ENCODE measurements around the gene CHD8.
A peak's percentile ranks its signal among the peaks of the same experiment; 100 is the strongest.
"Not testable (repeated sequence)": the region's sequence is repeated elsewhere in the genome, so short reads cannot be mapped to it uniquely, and the experiment has no call there.

Gene CHD8

GRCh38 chr14:21436567-21437062, 19.3 kb downstream of the CHD8 start:
- no peak for DNase-seq

GRCh38 chr14:21431126-21431525, 24.8 kb downstream of the CHD8 start:
- no peak for DNase-seq

GRCh38 chr14:21428930-21429329, 27.0 kb downstream of the CHD8 start:
- DNase-seq = no peak

- DNase-seq = peak in 3 of 4 experiments; percentile 3 to 53 (median 43)
Measured at GRCh38 chr14:21426692-21427091, 29.2 kb downstream of the CHD8 start.

- no peak for DNase-seq
Measured at GRCh38 chr14:21419528-21419927, 36.4 kb downstream of the CHD8 start.

- no peak for DNase-seq
Measured at GRCh38 chr14:21415329-21415728, 40.6 kb downstream of the CHD8 start.

GRCh38 chr14:21414137-21414631, 41.7 kb downstream of the CHD8 start:
- no peak for DNase-seq

GRCh38 chr14:21408147-21408546, 47.8 kb downstream of the CHD8 start:
- no peak for DNase-seq

GRCh38 chr14:21406213-21406612, 49.7 kb downstream of the CHD8 start:
- no peak for DNase-seq

- no peak for DNase-seq
Measured at GRCh38 chr14:21405097-21405496, 50.8 kb downstream of the CHD8 start.

- DNase-seq = no peak
Measured at GRCh38 chr14:21399311-21399870, 56.5 kb downstream of the CHD8 start.

GRCh38 chr14:21398901-21399300, 57.0 kb downstream of the CHD8 start:
- DNase-seq = no peak

GRCh38 chr14:21395450-21395849, 60.5 kb downstream of the CHD8 start:
- no peak for DNase-seq

GRCh38 chr14:21385188-21385904, 70.6 kb downstream of the CHD8 start:
- DNase-seq = peak; percentile 49 to 74 (median 66)

GRCh38 chr14:21384494-21384851, 71.5 kb downstream of the CHD8 start:
- peak in 2 of 4 experiments; percentile 82 to 87 for DNase-seq

- DNase-seq = peak; percentile 97 to 99 (median 98)
Measured at GRCh38 chr14:21383848-21384493, 72.0 kb downstream of the CHD8 start, which contains the start of gene SUPT16H. SUPT16H (minus strand) TSS chr14:21384019; CDS start chr14:21383927, 92 bp downstream.

GRCh38 chr14:21382886-21383847, 72.8 kb downstream of the CHD8 start:
- peak; percentile 53 to 70 (median 64) for DNase-seq

GRCh38 chr14:21382095-21382494, 73.8 kb downstream of the CHD8 start:
- DNase-seq = no peak

- no peak for DNase-seq
Measured at GRCh38 chr14:21379338-21379737, 76.6 kb downstream of the CHD8 start.

GRCh38 chr14:21373980-21374379, 81.9 kb downstream of the CHD8 start:
- DNase-seq = no peak

- not testable (repeated sequence) for DNase-seq
Measured at GRCh38 chr14:21372814-21373213, 83.1 kb downstream of the CHD8 start.

- no peak for DNase-seq
Measured at GRCh38 chr14:21369949-21370679, 85.8 kb downstream of the CHD8 start.
